IMR-90 (cell line): ENCODE data around the gene ATG2A. TPM values are rescaled to one million over a fixed set of nuclear protein-coding genes. Genes with fewer than 3 reads are reported as not detected.

ENCODE experiments used
- ATAC-seq: fragments of 200-7000 bp; cut with Tn5 transposase; 2 replicates; pipeline ENCODE4 v1.9.1; 2020; ENCODE audit warnings: low read depth, mild to moderate bottlenecking, moderate library complexity
- BruUV-seq: library from RNA; stranded (reverse); fragments of 400-500 nt; replicated peaks from 2 replicates; lab custom pipeline; 2021; lab: Mats Ljungman, UMichigan
- CTCF ChIA-PET: fragments of 300-600 bp; formaldehyde crosslinking; extraction: SDS; loops from one replicate; lab custom pipeline; 2021; ENCODE audit warnings: antibody characterized with exemption; lab: Yijun Ruan, JAX
- POLR2A ChIA-PET: fragments of 300-600 bp; sonication (Branson Sonifier 250); formaldehyde crosslinking; loops from one replicate; lab custom pipeline; 2022; ENCODE audit warnings: antibody characterized with exemption; ENCODE audit not compliant: unreplicated experiment; lab: Charles Lee
- DNase-seq: peaks from one replicate; pipeline ENCODE4 v3.0.0; 2013
- H2AFZ ChIP-seq: replicated peaks from 2 replicates; pipeline ENCODE3; 2013; ENCODE audit warnings: low read length, mild to moderate bottlenecking; ENCODE audit not compliant: poor library complexity
- H2AK5ac ChIP-seq: 2 replicates; pipeline ENCODE4 v1.6.1; 2013; ENCODE audit warnings: low read depth, low read length, inconsistent platforms
- H2AK9ac ChIP-seq: replicated peaks from 2 replicates; pipeline ENCODE3; 2013; ENCODE audit warnings: mild to moderate bottlenecking, low read depth, low read length, moderate library complexity; ENCODE audit not compliant: poor library complexity
- H2BK120ac ChIP-seq: 2 replicates; pipeline ENCODE4 v1.6.1; 2013; ENCODE audit warnings: low read depth, low read length, inconsistent platforms
- H2BK15ac ChIP-seq: 3 replicates; pipeline ENCODE4 v1.6.1; 2013; ENCODE audit warnings: low read depth, low read length, inconsistent platforms
- H2BK20ac ChIP-seq: 2 replicates; pipeline ENCODE4 v1.6.1; 2013; ENCODE audit warnings: low read depth, mild to moderate bottlenecking, inconsistent platforms, low read length, moderate library complexity
- H2BK5ac ChIP-seq: 2 replicates; pipeline ENCODE4 v1.6.1; 2013; ENCODE audit warnings: mild to moderate bottlenecking, low read depth, low read length, inconsistent platforms; ENCODE audit not compliant: poor library complexity, severe bottlenecking
- H3K14ac ChIP-seq: replicated peaks from 2 replicates; pipeline ENCODE4 v1.6.1; 2013; ENCODE audit warnings: low read depth, low read length, inconsistent platforms
- H3K18ac ChIP-seq: 2 replicates; pipeline ENCODE4 v1.6.1; 2013; ENCODE audit warnings: low read depth, low read length, control low read depth
- H3K23ac ChIP-seq: 2 replicates; pipeline ENCODE4 v1.6.1; 2013; ENCODE audit warnings: low read depth, low read length, inconsistent platforms
- H3K27ac ChIP-seq: 2 replicates; pipeline ENCODE4 v1.5.1; 2013; ENCODE audit warnings: mild to moderate bottlenecking, control low read depth, low read length; ENCODE audit not compliant: insufficient read depth
- H3K27me3 ChIP-seq: 2 replicates; pipeline ENCODE4 v1.6.1; 2013; ENCODE audit warnings: low read length; ENCODE audit not compliant: control insufficient read depth, insufficient read depth
- H3K36me3 ChIP-seq: 2 replicates; pipeline ENCODE4 v1.6.1; 2013; ENCODE audit warnings: low read length, mixed read lengths; ENCODE audit not compliant: control insufficient read depth, insufficient read depth
- H3K4ac ChIP-seq: 2 replicates; pipeline ENCODE4 v1.6.1; 2013; ENCODE audit warnings: low read depth, low read length, inconsistent platforms
- H3K4me1 ChIP-seq: 2 replicates; pipeline ENCODE4 v1.6.1; 2013; ENCODE audit warnings: low read length, mixed read lengths; ENCODE audit not compliant: control insufficient read depth, insufficient read depth
- H3K4me2 ChIP-seq: 2 replicates; pipeline ENCODE4 v1.6.1; 2013; ENCODE audit warnings: low read depth, mild to moderate bottlenecking, control low read depth, low read length, moderate library complexity
- H3K4me3 ChIP-seq: 2 replicates; pipeline ENCODE4 v1.5.1; 2013; ENCODE audit warnings: low read depth, mild to moderate bottlenecking, control low read depth, low read length, moderate library complexity; ENCODE audit not compliant: insufficient read depth
- H3K56ac ChIP-seq: 2 replicates; pipeline ENCODE4 v1.6.1; 2013; ENCODE audit warnings: low read length, inconsistent platforms; ENCODE audit not compliant: insufficient read depth; ENCODE audit errors: extremely low read depth
- H3K79me1 ChIP-seq, 2 experiments: 2 replicates each; pipeline ENCODE4 v1.6.1; 2013; ENCODE audit warnings: low read length in 2 of 2, inconsistent platforms in 1 of 2, low read depth in 1 of 2
- H3K9ac ChIP-seq: 2 replicates; pipeline ENCODE4 v1.6.1; 2013; ENCODE audit warnings: low read depth, low read length, control low read depth
- H3K9me1 ChIP-seq: 2 replicates; pipeline ENCODE4 v1.6.1; 2013; ENCODE audit warnings: low read length, inconsistent platforms; ENCODE audit not compliant: insufficient read depth
- H3K9me3 ChIP-seq: 2 replicates; pipeline ENCODE4 v1.6.1; 2013; ENCODE audit warnings: low read length; ENCODE audit not compliant: control insufficient read depth, insufficient read depth
- H4K20me1 ChIP-seq: 2 replicates; pipeline ENCODE4 v1.6.1; 2013; ENCODE audit warnings: low read length, inconsistent platforms; ENCODE audit not compliant: insufficient read depth
- H4K5ac ChIP-seq: 2 replicates; pipeline ENCODE4 v1.6.1; 2013; ENCODE audit warnings: mild to moderate bottlenecking, low read depth, low read length, control low read depth
- H4K8ac ChIP-seq, 2 experiments: 2 replicates each; pipeline ENCODE4 v1.6.1; 2013; ENCODE audit warnings: low read depth in 2 of 2, low read length in 2 of 2, control low read depth in 1 of 2, inconsistent platforms in 1 of 2
- H4K91ac ChIP-seq: 2 replicates; pipeline ENCODE4 v1.6.1; 2013; ENCODE audit warnings: low read depth, low read length, inconsistent platforms; ENCODE audit not compliant: insufficient read depth
- BHLHE40 ChIP-seq: fragments of 150-350 bp; IDR thresholded peaks from 2 replicates; pipeline ENCODE4 v1.6.1; 2016; ENCODE audit warnings: mild to moderate bottlenecking, low read depth, low read length
- WGBS, 2 experiments: methylation state at CpG; one replicate each; pipeline versions ENCODE4 v1.1.5 to v1.1.7; 2013; ENCODE audit warnings: missing lambda C conversion rate in 2 of 2; ENCODE audit not compliant: insufficient read length in 1 of 2; ENCODE audit errors: extremely low coverage in 2 of 2; 5-methylcytosine and 5-hydroxymethylcytosine counted together
- dilution Hi-C: fragments of 300-500 bp; cut with HindIII; formaldehyde crosslinking; loops from one replicate; pipeline ENCODE4 v1.14.3; 2018; ENCODE audit warnings: low sequenced_read_pairs; ENCODE audit not compliant: unreplicated experiment
- in situ Hi-C: fragments of 300-500 bp; cut with MboI; formaldehyde crosslinking; loops from 3 replicates; pipeline ENCODE4 v1.14.3; 2019; ENCODE audit warnings: low sequenced_read_pairs, inconsistent platforms, mixed read lengths
- intact Hi-C: fragments of 100-400 bp; cut with micrococcal nuclease; formaldehyde crosslinking; loops from 2 replicates; pipeline ENCODE4 v1.10.0; 2022
- polyA plus RNA-seq, 3 experiments: library from polyadenylated mRNA; depleted of rRNA; stranded (reverse); fragments of >200 nt; gene quantifications; 2 replicates each; pipeline ENCODE4 v1.2.3, GENCODE V29; 2012; ENCODE audit warnings: low replicate concordance in 1 of 3
- total RNA-seq: library from RNA; depleted of rRNA; stranded (reverse); fragments of >200 nt; gene quantifications from 2 replicates; pipeline ENCODE4 v1.2.3, GENCODE V29; 2012

ATG2A gene
- total and polyA plus RNA-seq, 2 of the 4 experiments (the other 2 are of a cell fraction) = 3.2 to 10.5 TPM

DNA sequence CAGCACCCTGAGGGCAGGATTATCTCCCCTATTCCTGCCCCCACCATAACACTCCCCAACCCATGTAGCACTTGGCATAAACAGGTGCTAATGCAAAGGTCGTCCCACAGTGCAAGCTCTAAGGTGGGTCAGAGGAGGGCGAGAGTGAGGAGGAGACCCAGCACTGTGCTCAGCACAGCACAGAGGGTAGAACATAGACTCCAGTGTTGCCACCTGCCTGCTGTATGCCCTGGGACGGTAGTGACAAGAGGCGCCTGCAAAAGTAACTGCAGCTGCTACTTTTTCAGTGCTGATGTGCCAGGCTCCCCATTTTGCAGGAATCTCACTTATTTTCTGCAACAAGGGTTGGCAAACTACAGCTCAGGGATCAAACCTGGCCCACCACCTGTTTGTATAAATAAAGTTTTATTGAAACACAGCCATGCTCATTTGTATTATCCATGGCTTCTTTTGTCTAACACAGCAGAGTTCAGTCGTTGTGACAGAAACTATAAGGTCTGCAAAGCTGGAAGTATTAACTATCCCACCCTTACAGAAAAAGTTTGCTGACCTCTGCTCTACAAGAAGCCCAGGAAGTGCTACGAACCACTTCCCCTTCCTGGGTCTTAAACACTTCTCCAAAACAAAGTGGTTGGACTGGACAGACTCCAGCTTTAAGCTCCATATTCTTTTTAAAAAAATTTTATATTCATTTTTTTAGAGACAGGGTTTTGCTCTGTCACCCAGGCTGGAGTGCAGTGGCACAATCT lies 55.6 kb downstream of the ATG2A start:
- in situ Hi-C loops = no loop called here
- H3K27me3 ChIP-seq = no peaks in the 10 kb centered on the region
- peak overlapping the region in 1 of 2 experiments; percentile 17; a peak in 1 of 4 replicates for H4K8ac ChIP-seq
- DNase-seq (no peak), ATAC-seq (no peak)
- H3K79me1 ChIP-seq = peaks cover 19 to 80% of the 10 kb centered on the region in 2 experiments
- peaks cover 36% of the 10 kb centered on the region for H3K4me1 ChIP-seq
- no peak overlapping the region for H3K4me2 ChIP-seq
- no peak overlapping the region for H2AFZ ChIP-seq
- no peak overlapping the region for H4K5ac ChIP-seq
- H2BK5ac ChIP-seq = no peak overlapping the region
- 0 out of 2 replicates have a peak overlapping the region, but pooled peaks have one; percentile 17 for H3K4ac ChIP-seq
- no TSS peak for BruUV-seq
- H3K56ac ChIP-seq = no peak overlapping the region
- H4K91ac ChIP-seq = no peak overlapping the region
- WGBS, 2 experiments = 100% methylated on average over 4 of the region's 6 CpGs; no CpG with 5 or more reads in 1 of the 2 experiments
- no peak overlapping the region for H2BK20ac ChIP-seq
- H4K20me1 ChIP-seq = peaks cover 41% of the 10 kb centered on the region
- peak overlapping the region; percentile 67; the same call in 1 of the 2 replicates for H2AK5ac ChIP-seq
- H3K9me3 ChIP-seq = no peaks in the 10 kb centered on the region
- H3K14ac ChIP-seq = no peak overlapping the region
- no peak overlapping the region for H3K27ac ChIP-seq
- no peak overlapping the region for H2BK15ac ChIP-seq
- no peak overlapping the region for H3K9ac ChIP-seq
- peaks cover 24% of the 10 kb centered on the region for H3K9me1 ChIP-seq
- no peak overlapping the region for H3K18ac ChIP-seq
- H2BK120ac ChIP-seq = no peak overlapping the region
- TF ChIP-seq BHLHE40 = no peak
- intact Hi-C loops = no loop called here
- H2AK9ac ChIP-seq = no peak overlapping the region
- H3K4me3 ChIP-seq = no peak overlapping the region
- no peak overlapping the region for H3K23ac ChIP-seq
- CTCF ChIA-PET = interaction anchor here (0.9 kb wide), 1 partner anchor 27 kb away, joined by 3 read pairs; no protein-coding TSS in a partner anchor
- POLR2A ChIA-PET = no interaction called here
- dilution Hi-C loops = no loop called here
- peaks cover 27% of the 10 kb centered on the region for H3K36me3 ChIP-seq
